ENCODE data around the gene ZNF785. TPM values are rescaled to one million over a fixed set of nuclear protein-coding genes. Genes with fewer than 3 reads are reported as not detected.
A peak's percentile ranks its signal among the peaks of the same experiment; 100 is the strongest.
"Not testable (repeated sequence)": the region's sequence is repeated elsewhere in the genome, so short reads cannot be mapped to it uniquely, and the experiment has no call there.

ZNF785 gene
- polyA plus RNA-seq (ENCODE audit: insufficient read length in 4 of 4), result 10 to 100 TPM; 16.8 to 31.6 (median 19.6) TPM

GRCh38 chr16:30585400-30586191 lies at the start of gene ZNF785:
TSS of gene ZNF785 (minus strand) at chr16:30585697. CDS start at chr16:30585611, 86 bp downstream.
- DNase-seq (ENCODE audit: low read depth in 4 of 4, low spot score in 3 of 4), result peak; percentile 96 to 99 (median 98)

GRCh38 chr16:30633526-30633925 lies 48.0 kb upstream of the ZNF785 start:
- no peak for DNase-seq (ENCODE audit: low read depth in 4 of 4, low spot score in 3 of 4)

- DNase-seq (ENCODE audit: low read depth in 4 of 4, low spot score in 3 of 4), result not testable (repeated sequence)
Measured at GRCh38 chr16:30632454-30632853, 47.0 kb upstream of the ZNF785 start.

GRCh38 chr16:30628628-30629540 lies 43.4 kb upstream of the ZNF785 start:
- peak in 2 of 4 donors; percentile 79 to 84 for DNase-seq (ENCODE audit: low read depth in 4 of 4, low spot score in 3 of 4)

- DNase-seq (ENCODE audit: low read depth in 4 of 4, low spot score in 3 of 4), result no peak
Measured at GRCh38 chr16:30626236-30626635, 40.7 kb upstream of the ZNF785 start.

GRCh38 chr16:30623536-30624283 lies 38.2 kb upstream of the ZNF785 start:
- DNase-seq (ENCODE audit: low read depth in 4 of 4, low spot score in 3 of 4), result no peak

- DNase-seq (ENCODE audit: low read depth in 4 of 4, low spot score in 3 of 4), result no peak
Measured at GRCh38 chr16:30622455-30623032, 37.0 kb upstream of the ZNF785 start.

- DNase-seq (ENCODE audit: low read depth in 4 of 4, low spot score in 3 of 4), result no peak
Measured at GRCh38 chr16:30621765-30622164, 36.3 kb upstream of the ZNF785 start.

GRCh38 chr16:30620169-30620568 lies 34.7 kb upstream of the ZNF785 start:
- DNase-seq (ENCODE audit: low read depth in 4 of 4, low spot score in 3 of 4), result no peak

GRCh38 chr16:30619638-30620037 lies 34.1 kb upstream of the ZNF785 start:
- no peak for DNase-seq (ENCODE audit: low read depth in 4 of 4, low spot score in 3 of 4)

- no peak for DNase-seq (ENCODE audit: low read depth in 4 of 4, low spot score in 3 of 4)
Measured at GRCh38 chr16:30619202-30619601, 33.7 kb upstream of the ZNF785 start.

- no peak for DNase-seq (ENCODE audit: low read depth in 4 of 4, low spot score in 3 of 4)
Measured at GRCh38 chr16:30615358-30616091, 30.0 kb upstream of the ZNF785 start.

- peak; percentile 95 to 99 (median 98) for DNase-seq (ENCODE audit: low read depth in 4 of 4, low spot score in 3 of 4)
Measured at GRCh38 chr16:30609926-30610839, 24.7 kb upstream of the ZNF785 start, which contains the start of gene ZNF689. TSS of gene ZNF689 (minus strand) at chr16:30610389. CDS start at chr16:30610041, 348 bp downstream.

GRCh38 chr16:30609002-30609925 lies 23.8 kb upstream of the ZNF785 start:
- no peak for DNase-seq (ENCODE audit: low read depth in 4 of 4, low spot score in 3 of 4)

GRCh38 chr16:30606004-30606403 lies 20.5 kb upstream of the ZNF785 start:
- no peak for DNase-seq (ENCODE audit: low read depth in 4 of 4, low spot score in 3 of 4)

GRCh38 chr16:30605158-30605557 lies 19.7 kb upstream of the ZNF785 start:
- DNase-seq (ENCODE audit: low read depth in 4 of 4, low spot score in 3 of 4), result no peak

GRCh38 chr16:30604316-30604947 lies 18.9 kb upstream of the ZNF785 start:
- DNase-seq (ENCODE audit: low read depth in 4 of 4, low spot score in 3 of 4), result no peak
